ENCODE data around the gene LILRB5.

The LILRB5 gene

GRCh38 chr19:54299126-54299498 lies 42.0 kb upstream of the LILRB5 start:
- Histone ChIP-seq H3K4me3 (ENCODE audit: low read length in 2 of 2) (no peak overlapping the region), H3K9ac (ENCODE audit: low read depth, low read length, poor library complexity) (no peak overlapping the region), H3K4me1 (ENCODE audit: control insufficient read depth in 2 of 2, insufficient read depth in 1 of 2, low read depth in 1 of 2, low read length in 2 of 2) (no peaks in the 10 kb centered on the region), H2BK5ac (ENCODE audit: low read length) (no peak overlapping the region), H2BK15ac (ENCODE audit: low read length) (no peak overlapping the region), H3K9me3 (replicated peaks in 1 of 2; ENCODE audit: control insufficient read depth in 2 of 2, insufficient read depth in 1 of 2, low read depth in 1 of 2, low read length in 2 of 2) (no peaks in the 10 kb centered on the region), H3K36me3 (replicated peaks in 1 of 2; ENCODE audit: control insufficient read depth in 2 of 2, insufficient read depth in 2 of 2, low read length in 2 of 2) (no peaks in the 10 kb centered on the region), H3K27ac (replicated peaks; ENCODE audit: low read length) (no peak overlapping the region), H2AFZ (ENCODE audit: low read length) (no peak overlapping the region), H3K27me3 (ENCODE audit: control insufficient read depth in 3 of 3, insufficient read depth in 3 of 3, low read depth in 1 of 3, low read length in 3 of 3) (peaks cover 0 to 8% (median 8%) of the 10 kb centered on the region in 3 experiments), H3K4me2 (ENCODE audit: insufficient read depth, low read length, poor library complexity, severe bottlenecking) (no peak overlapping the region), H3K23ac (ENCODE audit: low read depth, low read length, poor library complexity) (no peak overlapping the region), H2AK5ac (ENCODE audit: low read depth, low read length) (no peak overlapping the region), H3K14ac (ENCODE audit: low read length) (no peak overlapping the region), H4K91ac (ENCODE audit: low read depth, low read length, poor library complexity) (no peak overlapping the region), H4K8ac (ENCODE audit: low read depth, low read length) (no peak overlapping the region), H2BK12ac (ENCODE audit: low read length) (no peak overlapping the region), H3K79me1 (ENCODE audit: low read depth, low read length) (no peaks in the 10 kb centered on the region), H3K4ac (ENCODE audit: low read length) (no peak overlapping the region), H3K18ac (ENCODE audit: low read length) (no peak overlapping the region), H2BK120ac (ENCODE audit: low read depth, low read length) (no peak overlapping the region)
- no peak for DNase-seq (ENCODE audit: low spot score)
- no CpG with 5 or more reads among the region's 7 CpGs for WGBS, 2 donors (ENCODE audit: extremely low coverage in 2 of 2, insufficient read length in 2 of 2, insufficient replicate concordance in 1 of 2)

DNA sequence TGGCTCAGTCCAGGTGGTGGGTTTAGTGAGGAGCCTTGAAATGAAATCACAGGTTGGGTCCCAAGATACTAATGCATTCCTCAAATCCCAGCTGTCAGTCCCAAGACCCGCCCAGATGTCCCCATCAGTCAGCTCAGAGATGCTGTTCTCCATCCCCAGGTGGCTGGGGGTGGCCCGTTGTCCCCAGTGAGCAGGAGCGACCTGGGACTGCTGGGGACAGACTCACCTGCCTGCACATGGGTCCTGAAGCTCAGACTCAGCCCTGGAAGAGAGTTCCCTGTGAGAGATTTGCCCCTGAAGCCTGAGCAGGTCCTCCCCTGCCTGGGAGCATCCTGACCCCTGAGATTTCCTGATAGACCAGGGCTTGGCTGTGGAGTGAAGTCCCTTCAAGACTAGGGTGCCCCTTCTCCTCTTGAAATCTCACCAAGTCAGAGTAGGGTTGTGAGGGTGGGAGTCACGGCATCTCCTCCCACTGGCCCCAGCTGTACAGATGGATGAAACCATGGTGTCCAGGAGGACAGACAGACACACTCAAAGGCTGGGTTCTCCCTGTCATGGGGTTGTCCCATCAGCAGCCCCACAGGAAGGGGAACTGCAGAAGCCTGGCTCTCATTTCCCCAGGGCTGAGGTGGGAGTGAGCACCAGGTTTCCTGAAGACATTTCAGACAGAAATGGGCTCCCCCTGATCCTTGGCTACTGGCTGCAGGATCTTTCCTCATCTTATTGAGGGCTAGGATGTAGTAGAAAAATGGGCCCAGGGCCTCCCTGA lies 41.5 kb upstream of the LILRB5 start:
- Histone ChIP-seq H2AFZ (ENCODE audit: low read length) (no peak overlapping the region), H3K4me1 (ENCODE audit: control insufficient read depth in 2 of 2, insufficient read depth in 1 of 2, low read depth in 1 of 2, low read length in 2 of 2) (no peaks in the 10 kb centered on the region), H3K4ac (ENCODE audit: low read length) (no peak overlapping the region), H2BK5ac (ENCODE audit: low read length) (no peak overlapping the region), H3K9me3 (replicated peaks in 1 of 2; ENCODE audit: control insufficient read depth in 2 of 2, insufficient read depth in 1 of 2, low read depth in 1 of 2, low read length in 2 of 2) (no peaks in the 10 kb centered on the region), H3K18ac (ENCODE audit: low read length) (peak overlapping the region; percentile 44), H2BK120ac (ENCODE audit: low read depth, low read length) (no peak overlapping the region), H2AK5ac (ENCODE audit: low read depth, low read length) (no peak overlapping the region), H3K14ac (ENCODE audit: low read length) (no peak overlapping the region), H3K27ac (replicated peaks; ENCODE audit: low read length) (no peak overlapping the region), H3K4me3 (ENCODE audit: low read length in 2 of 2) (no peak overlapping the region), H3K36me3 (replicated peaks in 1 of 2; ENCODE audit: control insufficient read depth in 2 of 2, insufficient read depth in 2 of 2, low read length in 2 of 2) (no peaks in the 10 kb centered on the region), H3K9ac (ENCODE audit: low read depth, low read length, poor library complexity) (peak overlapping the region; percentile 21), H2BK12ac (ENCODE audit: low read length) (peak overlapping the region; percentile 16), H4K8ac (ENCODE audit: low read depth, low read length) (no peak overlapping the region), H3K23ac (ENCODE audit: low read depth, low read length, poor library complexity) (peak overlapping the region; percentile 73), H3K79me1 (ENCODE audit: low read depth, low read length) (no peaks in the 10 kb centered on the region), H3K4me2 (ENCODE audit: insufficient read depth, low read length, poor library complexity, severe bottlenecking) (no peak overlapping the region), H2BK15ac (ENCODE audit: low read length) (no peak overlapping the region), H4K91ac (ENCODE audit: low read depth, low read length, poor library complexity) (no peak overlapping the region), H3K27me3 (ENCODE audit: control insufficient read depth in 3 of 3, insufficient read depth in 3 of 3, low read depth in 1 of 3, low read length in 3 of 3) (peaks cover 0 to 9% (median 8%) of the 10 kb centered on the region in 3 experiments)
- WGBS, 2 donors (ENCODE audit: extremely low coverage in 2 of 2, insufficient read length in 2 of 2, insufficient replicate concordance in 1 of 2), result no CpG with 5 or more reads among the region's 4 CpGs
- DNase-seq (ENCODE audit: low spot score), result no peak

DNA sequence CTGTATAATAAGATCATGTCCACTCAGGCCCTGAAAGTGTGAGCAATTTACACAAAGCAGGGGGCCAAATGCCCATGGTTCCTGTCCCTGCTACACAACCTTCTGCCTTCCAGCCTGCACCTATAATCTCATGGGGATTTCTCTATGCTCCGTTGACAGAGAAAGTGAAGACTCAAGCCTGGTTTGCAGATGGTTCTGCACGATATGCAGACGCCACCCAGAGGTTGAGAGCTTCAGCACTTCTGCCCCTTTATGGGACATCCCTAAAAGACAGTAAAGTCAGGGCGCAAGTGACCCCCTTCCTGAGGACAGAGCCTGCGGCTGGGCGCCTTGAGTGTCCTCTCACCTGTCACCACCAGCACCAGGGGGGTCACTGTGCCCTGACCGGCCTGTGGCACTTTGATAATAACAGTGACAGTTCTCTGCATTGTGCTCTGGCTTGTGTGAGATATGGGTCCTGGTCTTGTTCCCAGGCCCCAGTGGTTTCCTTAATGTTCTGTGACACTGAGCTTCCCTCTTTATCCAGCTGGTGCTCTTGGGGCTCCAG lies 40.8 kb upstream of the LILRB5 start:
- Histone ChIP-seq H3K18ac (ENCODE audit: low read length) (no peak overlapping the region), H3K4me2 (ENCODE audit: insufficient read depth, low read length, poor library complexity, severe bottlenecking) (no peak overlapping the region), H4K8ac (ENCODE audit: low read depth, low read length) (no peak overlapping the region), H3K36me3 (replicated peaks in 1 of 2; ENCODE audit: control insufficient read depth in 2 of 2, insufficient read depth in 2 of 2, low read length in 2 of 2) (no peaks in the 10 kb centered on the region), H3K27ac (replicated peaks; ENCODE audit: low read length) (no peak overlapping the region), H3K23ac (ENCODE audit: low read depth, low read length, poor library complexity) (no peak overlapping the region), H2BK120ac (ENCODE audit: low read depth, low read length) (no peak overlapping the region), H2BK5ac (ENCODE audit: low read length) (no peak overlapping the region), H3K4me3 (ENCODE audit: low read length in 2 of 2) (peak overlapping the region in 1 of 2 donors; percentile 48), H2BK15ac (ENCODE audit: low read length) (no peak overlapping the region), H2AK5ac (ENCODE audit: low read depth, low read length) (no peak overlapping the region), H3K9me3 (replicated peaks in 1 of 2; ENCODE audit: control insufficient read depth in 2 of 2, insufficient read depth in 1 of 2, low read depth in 1 of 2, low read length in 2 of 2) (no peaks in the 10 kb centered on the region), H3K4me1 (ENCODE audit: control insufficient read depth in 2 of 2, insufficient read depth in 1 of 2, low read depth in 1 of 2, low read length in 2 of 2) (no peaks in the 10 kb centered on the region), H2AFZ (ENCODE audit: low read length) (no peak overlapping the region), H3K9ac (ENCODE audit: low read depth, low read length, poor library complexity) (no peak overlapping the region), H4K91ac (ENCODE audit: low read depth, low read length, poor library complexity) (no peak overlapping the region), H3K79me1 (ENCODE audit: low read depth, low read length) (no peaks in the 10 kb centered on the region), H3K27me3 (ENCODE audit: control insufficient read depth in 3 of 3, insufficient read depth in 3 of 3, low read depth in 1 of 3, low read length in 3 of 3) (peaks cover 0 to 11% (median 8%) of the 10 kb centered on the region in 3 experiments), H3K14ac (ENCODE audit: low read length) (no peak overlapping the region), H2BK12ac (ENCODE audit: low read length) (no peak overlapping the region), H3K4ac (ENCODE audit: low read length) (no peak overlapping the region)
- no peak for DNase-seq (ENCODE audit: low spot score)
- no CpG with 5 or more reads among the region's 7 CpGs for WGBS, 2 donors (ENCODE audit: extremely low coverage in 2 of 2, insufficient read length in 2 of 2, insufficient replicate concordance in 1 of 2)

DNA sequence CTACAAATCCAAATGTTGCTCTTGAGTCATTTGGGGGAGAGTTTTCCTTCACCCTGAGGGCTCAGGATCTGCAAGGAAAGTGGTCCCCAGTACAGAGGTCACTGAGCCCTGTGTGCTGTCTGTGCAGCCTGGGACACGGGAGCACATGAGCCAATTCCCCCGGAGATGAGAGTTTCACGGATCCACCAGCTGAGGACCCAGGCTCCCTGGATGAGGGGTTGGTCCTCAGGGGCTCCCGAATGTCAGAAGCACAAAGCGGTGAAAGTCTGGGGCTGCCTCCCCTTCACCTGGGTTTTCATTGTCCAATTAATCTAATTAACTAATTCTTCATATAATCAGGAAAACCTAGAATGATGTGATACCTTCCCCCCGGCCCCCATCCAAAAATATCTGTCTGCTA lies 37.5 kb upstream of the LILRB5 start:
- Histone ChIP-seq H3K14ac (ENCODE audit: low read length) (no peak overlapping the region), H2BK5ac (ENCODE audit: low read length) (no peak overlapping the region), H3K9me3 (replicated peaks in 1 of 2; ENCODE audit: control insufficient read depth in 2 of 2, insufficient read depth in 1 of 2, low read depth in 1 of 2, low read length in 2 of 2) (no peaks in the 10 kb centered on the region), H4K91ac (ENCODE audit: low read depth, low read length, poor library complexity) (no peak overlapping the region), H3K23ac (ENCODE audit: low read depth, low read length, poor library complexity) (no peak overlapping the region), H3K4me3 (ENCODE audit: low read length in 2 of 2) (no peak overlapping the region), H3K79me1 (ENCODE audit: low read depth, low read length) (no peaks in the 10 kb centered on the region), H2AFZ (ENCODE audit: low read length) (no peak overlapping the region), H2BK15ac (ENCODE audit: low read length) (no peak overlapping the region), H2AK5ac (ENCODE audit: low read depth, low read length) (no peak overlapping the region), H2BK12ac (ENCODE audit: low read length) (no peak overlapping the region), H3K4me1 (ENCODE audit: control insufficient read depth in 2 of 2, insufficient read depth in 1 of 2, low read depth in 1 of 2, low read length in 2 of 2) (no peaks in the 10 kb centered on the region), H3K18ac (ENCODE audit: low read length) (no peak overlapping the region), H3K27ac (replicated peaks; ENCODE audit: low read length) (no peak overlapping the region), H3K9ac (ENCODE audit: low read depth, low read length, poor library complexity) (no peak overlapping the region), H3K4ac (ENCODE audit: low read length) (no peak overlapping the region), H2BK120ac (ENCODE audit: low read depth, low read length) (no peak overlapping the region), H3K36me3 (replicated peaks in 1 of 2; ENCODE audit: control insufficient read depth in 2 of 2, insufficient read depth in 2 of 2, low read length in 2 of 2) (no peaks in the 10 kb centered on the region), H3K27me3 (ENCODE audit: control insufficient read depth in 3 of 3, insufficient read depth in 3 of 3, low read depth in 1 of 3, low read length in 3 of 3) (peaks cover 0 to 6% (median 2%) of the 10 kb centered on the region in 3 experiments), H4K8ac (ENCODE audit: low read depth, low read length) (no peak overlapping the region), H3K4me2 (ENCODE audit: insufficient read depth, low read length, poor library complexity, severe bottlenecking) (no peak overlapping the region)
- no CpG with 5 or more reads among the region's 6 CpGs for WGBS, 2 donors (ENCODE audit: extremely low coverage in 2 of 2, insufficient read length in 2 of 2, insufficient replicate concordance in 1 of 2)
- DNase-seq (ENCODE audit: low spot score), result no peak
